Myocyte (in vitro differentiated cells): ENCODE measurements around the gene BAIAP3. TPM values are rescaled to one million over a fixed set of nuclear protein-coding genes. Genes with fewer than 3 reads are reported as not detected.
A peak's percentile ranks its signal among the peaks of the same experiment; 100 is the strongest.

Experiments
- DNase-seq: peaks from one replicate; pipeline ENCODE4 v3.0.0-alpha.2; 2012; ENCODE audit warnings: low read depth
- total RNA-seq: library from RNA; depleted of rRNA; stranded (reverse); fragments of >200 nt; gene quantifications from 2 replicates; pipeline ENCODE4 v1.2.3, GENCODE V29; 2014

BAIAP3 gene
- total RNA-seq, 1 donor from 2014 or later, result 3.6 TPM

DNA sequence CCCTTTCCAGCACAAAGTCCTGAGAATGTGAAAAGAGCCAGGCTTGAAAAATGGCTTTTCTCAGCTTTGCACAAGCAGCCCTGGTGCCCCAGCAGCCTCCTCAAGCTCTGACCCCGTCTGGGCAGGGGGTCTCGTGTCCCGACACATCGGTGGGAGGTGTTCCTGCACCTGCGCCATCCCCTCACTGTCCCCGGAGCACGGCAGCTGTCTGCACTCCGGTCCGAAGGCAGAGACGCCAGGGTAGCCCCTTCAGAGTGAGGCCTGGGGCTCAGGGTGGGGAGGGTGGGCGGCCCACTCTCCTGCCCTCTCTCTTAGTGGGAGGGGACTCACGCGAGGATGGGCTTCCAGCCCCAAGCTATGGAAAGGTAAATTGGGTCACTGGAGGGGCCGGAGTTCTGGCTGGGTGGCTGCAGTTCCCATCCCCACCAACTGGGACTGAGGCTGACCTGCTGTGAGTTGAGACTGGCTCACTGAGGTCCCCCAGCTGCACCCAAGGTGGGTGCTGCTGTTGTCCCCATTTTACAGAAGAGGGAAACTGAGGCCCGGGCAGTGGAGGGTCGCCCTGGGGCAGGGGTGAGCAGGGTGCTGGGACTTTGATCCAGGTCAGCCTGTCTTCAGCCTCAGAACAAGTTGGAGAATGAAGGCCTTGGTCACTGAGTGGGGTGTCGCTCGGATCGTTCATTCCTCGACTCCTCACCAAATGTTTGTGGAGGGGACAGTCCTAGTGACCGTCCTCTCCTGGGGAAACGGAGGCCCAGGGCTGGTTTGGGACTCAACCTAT, 2.3 kb upstream of the BAIAP3 start:
- no peak for DNase-seq

DNA sequence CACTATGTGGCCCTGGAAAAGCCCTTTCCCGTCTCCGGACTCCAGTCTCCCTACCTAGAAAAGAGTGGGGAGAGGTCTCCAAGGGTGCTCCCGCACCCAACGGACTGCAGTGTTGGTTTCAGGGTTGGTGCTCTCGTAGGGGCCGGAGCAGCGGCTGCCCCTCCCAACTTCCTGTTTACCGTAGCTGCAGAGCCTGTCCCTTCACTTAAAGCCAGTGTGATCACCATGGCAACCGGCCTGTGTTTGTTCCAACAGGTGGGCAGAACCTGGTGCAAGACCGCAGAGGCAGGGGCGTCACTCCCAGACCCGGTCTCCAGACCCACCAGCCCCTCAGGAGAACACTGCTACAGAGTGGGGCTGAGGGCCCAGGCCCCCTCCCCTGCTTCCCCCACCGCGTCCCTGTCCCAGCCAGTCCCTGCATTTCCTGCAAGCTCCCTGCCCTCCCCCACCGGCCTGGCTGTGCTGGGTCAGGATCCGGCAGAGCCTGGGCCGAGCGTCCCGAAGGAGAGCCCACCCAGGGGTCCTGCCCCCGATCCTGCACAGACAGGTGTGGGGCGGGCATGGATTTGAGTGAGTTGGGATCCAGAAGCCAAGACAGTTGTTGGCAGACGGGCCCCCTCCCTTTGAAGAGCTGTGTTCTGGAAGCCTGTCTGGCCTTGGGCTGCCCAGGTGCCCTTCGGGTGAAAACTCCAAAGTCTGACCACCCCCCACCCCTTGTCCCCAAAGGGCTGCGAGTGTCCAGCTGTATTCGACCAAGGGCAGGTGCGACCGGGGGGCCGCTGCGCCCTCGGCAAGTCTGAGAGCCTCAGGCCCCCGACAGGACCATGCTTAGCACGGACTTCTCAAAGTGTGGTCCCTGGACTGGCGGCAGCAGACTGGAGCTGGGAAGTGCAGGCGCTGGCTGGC, 1.5 kb upstream of the BAIAP3 start:
- DNase-seq, result no peak

GRCh38 chr16:1332618-1333148, 762 bp upstream of the BAIAP3 start:
- no peak for DNase-seq

DNA sequence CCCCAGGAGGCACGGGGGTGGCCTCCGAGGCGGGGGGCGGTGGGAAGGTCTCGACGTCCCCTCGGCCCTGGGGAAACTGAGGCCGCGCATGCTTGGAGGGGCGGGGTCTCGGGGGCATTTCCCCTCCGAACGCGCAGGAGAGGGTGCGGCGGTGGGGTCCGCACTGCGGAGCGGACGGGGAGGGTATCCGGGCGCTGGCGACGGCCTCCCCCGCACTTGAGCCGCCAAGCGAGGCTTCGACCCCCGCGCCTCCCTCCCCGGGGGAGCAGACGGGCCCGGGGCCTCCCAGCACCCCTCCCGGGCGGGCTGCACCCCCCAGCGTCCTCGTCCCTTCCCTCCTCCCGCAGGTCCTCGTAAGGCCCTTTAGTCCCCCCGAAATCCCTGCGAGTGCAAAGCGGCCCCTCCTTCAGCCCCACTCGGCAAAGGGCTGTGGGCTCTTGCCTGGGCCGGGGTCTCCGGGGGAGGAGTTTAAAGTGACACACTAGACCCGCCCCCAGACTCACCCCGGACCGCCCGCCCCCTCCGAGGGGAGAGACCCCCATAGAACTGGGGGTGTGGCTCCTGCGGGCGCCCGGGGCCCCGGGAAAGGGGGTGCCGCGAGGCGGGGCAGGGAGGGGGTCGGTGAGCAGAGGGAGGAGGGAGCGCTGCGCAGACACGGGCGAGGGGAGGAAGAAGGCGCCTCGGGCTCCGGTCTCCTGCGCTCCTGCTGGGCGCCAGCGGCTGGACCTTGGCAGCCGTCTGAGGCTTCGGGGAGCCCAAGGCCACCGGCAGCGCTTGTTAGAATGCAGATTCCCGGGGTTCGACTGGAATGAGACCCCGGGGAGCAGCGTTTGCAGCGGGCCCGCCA, 632 bp downstream of the BAIAP3 start:
- no peak for DNase-seq

GRCh38 chr16:1334739-1335138, 1.3 kb downstream of the BAIAP3 start:
- DNase-seq, result no peak

GRCh38 chr16:1335211-1335971, 1.9 kb downstream of the BAIAP3 start:
- no peak for DNase-seq

- no peak for DNase-seq
These were observed 2.6 kb downstream of the BAIAP3 start for GRCh38 chr16:1335996-1336395.

DNA sequence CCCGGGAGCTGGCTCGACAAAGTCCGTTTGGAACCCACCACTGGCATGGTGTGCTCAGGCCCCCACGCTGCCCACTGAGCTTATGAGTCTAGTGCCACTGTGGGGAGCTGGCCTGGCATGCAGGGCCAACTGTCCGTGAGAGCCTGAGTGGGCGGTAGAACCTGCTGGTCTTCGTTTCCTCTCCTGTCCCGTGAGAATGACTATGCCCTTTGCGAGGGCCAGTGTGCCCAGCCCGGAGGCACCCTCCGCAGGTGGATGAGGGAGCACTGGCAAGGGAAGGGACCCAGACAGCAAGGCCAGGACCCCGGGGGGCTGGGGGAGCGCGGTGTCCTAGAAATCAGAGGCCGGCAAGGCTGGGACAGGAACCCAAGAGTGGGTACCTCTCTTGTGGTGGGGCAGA, 3.2 kb downstream of the BAIAP3 start:
- DNase-seq, result no peak

DNA sequence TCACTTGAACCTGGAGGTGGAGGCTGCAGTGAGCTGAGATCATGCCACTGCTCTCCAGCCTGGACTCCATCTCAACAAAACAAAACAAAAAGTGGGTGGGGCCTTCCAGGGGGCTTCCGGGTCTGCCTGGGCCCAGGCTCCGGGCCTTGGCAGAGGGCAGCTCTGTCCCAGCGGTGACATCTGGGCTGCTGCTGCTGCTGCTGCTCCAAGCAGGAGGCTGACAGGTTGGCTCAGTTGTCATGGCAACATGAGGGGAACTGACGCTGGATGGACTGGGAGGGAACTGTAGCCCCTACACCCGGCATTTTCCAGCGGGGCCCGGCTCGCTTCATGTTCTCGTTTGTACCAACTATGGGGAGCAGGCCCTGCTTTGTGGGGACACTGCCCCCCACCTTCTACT, 4.0 kb downstream of the BAIAP3 start:
- DNase-seq, result no peak

- no peak for DNase-seq
These were observed 4.8 kb downstream of the BAIAP3 start for GRCh38 chr16:1338119-1338730.

GRCh38 chr16:1338855-1339675, 5.6 kb downstream of the BAIAP3 start:
- no peak for DNase-seq

- no peak for DNase-seq
These were observed 7.5 kb downstream of the BAIAP3 start for GRCh38 chr16:1340730-1341494.

DNA sequence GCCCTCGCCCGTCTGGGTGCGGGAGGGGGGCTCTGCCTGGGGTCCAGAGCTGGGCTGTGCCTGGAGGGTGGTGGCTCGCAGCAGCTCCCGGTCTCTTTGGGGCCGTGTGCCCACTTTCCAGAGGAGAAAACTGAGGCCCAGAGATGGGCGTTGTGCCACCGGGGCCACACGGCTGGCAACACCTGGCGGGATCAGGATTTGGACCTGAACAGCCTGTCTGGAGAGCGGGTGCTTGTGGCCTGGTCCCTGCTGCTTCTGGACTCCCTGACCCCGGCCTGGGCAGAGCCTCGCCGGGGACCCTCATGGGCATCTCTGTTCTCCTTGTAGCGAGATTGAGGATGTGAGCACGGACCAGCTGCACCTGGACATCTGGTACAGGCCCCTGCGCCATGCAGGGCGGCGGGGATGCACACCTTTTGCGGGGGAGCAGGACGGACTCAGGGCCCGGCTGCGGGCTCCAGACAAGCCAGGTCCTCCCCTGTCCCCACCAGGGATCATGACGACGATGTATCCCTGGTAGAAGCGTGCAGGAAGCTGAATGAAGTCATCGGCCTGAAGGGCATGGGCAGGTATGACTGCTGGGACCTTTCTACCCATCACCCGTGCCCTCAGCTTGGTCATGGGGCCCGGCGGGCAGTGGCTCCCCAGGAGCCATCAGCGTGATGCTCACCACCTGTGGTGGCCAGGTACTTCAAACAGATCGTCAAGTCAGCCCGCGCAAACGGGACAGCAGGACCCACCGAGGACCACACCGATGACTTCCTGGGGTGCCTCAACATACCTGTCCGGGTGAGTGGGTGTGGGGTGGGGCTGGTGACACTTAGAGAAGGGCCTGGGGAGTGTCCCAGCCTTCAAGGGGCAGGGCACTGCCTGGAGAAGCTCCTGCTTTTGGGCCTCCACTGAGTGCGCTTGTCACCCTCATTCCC, 8.3 kb downstream of the BAIAP3 start:
- no peak for DNase-seq

GRCh38 chr16:1342526-1343427, 9.3 kb downstream of the BAIAP3 start:
- peak; percentile 90 for DNase-seq

DNA sequence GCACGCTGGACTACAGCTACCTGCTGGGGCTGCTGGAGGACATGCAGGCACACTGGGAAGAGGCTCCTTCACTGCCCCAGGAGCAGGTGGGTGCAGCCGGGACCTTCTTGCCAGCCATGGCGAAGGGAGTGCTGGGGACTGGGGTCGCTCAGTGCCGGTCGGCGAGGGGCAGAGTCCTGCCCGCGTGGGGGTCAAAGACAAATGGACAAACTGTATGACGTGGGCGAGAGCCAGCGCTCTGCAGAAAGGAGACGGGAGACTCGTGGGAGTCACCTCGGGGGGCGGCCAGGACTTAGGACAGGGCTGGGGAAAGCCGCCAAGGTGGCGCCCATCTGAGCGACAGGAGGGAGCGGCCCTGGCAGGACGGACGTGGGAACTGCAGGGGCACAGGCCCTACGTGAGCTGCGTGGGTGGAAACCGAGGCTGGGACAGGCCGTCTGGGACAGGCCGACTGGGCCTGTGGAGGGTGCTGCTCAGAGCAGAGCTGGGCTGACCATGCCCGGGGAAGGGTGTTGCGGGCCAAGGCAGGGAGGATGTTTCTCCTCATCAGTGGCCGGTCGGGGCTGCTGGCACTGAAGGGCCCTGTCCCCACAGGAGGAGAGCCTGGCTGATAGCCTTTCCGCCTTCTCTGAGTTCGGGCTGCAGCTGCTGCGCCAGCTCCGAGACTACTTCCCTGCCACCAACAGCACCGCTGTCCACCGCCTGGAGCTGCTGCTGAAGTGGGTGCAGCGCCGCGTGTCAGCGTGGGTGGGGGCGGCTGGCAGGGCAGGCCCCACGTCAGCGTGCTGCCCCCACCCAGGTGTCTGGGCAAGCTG, 10.2 kb downstream of the BAIAP3 start:
- peak; percentile 33 for DNase-seq
